ENCODE data around the gene MAP6. TPM values are rescaled to one million over a fixed set of nuclear protein-coding genes. Genes with fewer than 3 reads are reported as not detected.

MAP6 gene
- total RNA-seq, 2 donors from 2014 or later = 2.6 to 3.4 TPM

DNA sequence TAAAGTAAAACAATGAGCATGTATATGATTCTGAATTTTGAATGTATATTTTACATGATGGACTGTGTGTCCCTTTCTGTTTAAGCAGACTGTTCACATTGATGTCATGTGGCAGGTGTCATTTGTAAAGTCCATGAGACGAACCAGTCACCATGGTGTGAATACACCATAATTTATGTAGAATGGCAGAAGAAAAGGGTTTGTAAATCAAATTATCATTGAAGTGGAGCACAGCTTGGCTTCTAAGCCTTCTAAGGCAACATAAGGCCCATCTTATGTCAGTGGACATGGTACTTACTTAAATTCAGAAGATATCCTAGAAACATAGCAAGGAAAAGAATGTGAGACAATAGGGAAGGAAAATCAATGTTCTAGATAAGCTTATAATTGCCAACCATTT lies 4.4 kb downstream of the MAP6 start:
- intact Hi-C loops (cut with DNase I) = no loop called here
- H3K9me3 ChIP-seq = no peaks in the 10 kb centered on the region
- no peaks in the 10 kb centered on the region for H3K36me3 ChIP-seq (replicated peaks in 1 of 2; ENCODE audit: insufficient read depth in 1 of 2, low read depth in 2 of 2)
- ATAC-seq (no peak), DNase-seq (no peak)
- no peak for TF ChIP-seq POLR2A (IDR thresholded peaks at IDR 0.05)
- TF ChIP-seq, protein P1, sequence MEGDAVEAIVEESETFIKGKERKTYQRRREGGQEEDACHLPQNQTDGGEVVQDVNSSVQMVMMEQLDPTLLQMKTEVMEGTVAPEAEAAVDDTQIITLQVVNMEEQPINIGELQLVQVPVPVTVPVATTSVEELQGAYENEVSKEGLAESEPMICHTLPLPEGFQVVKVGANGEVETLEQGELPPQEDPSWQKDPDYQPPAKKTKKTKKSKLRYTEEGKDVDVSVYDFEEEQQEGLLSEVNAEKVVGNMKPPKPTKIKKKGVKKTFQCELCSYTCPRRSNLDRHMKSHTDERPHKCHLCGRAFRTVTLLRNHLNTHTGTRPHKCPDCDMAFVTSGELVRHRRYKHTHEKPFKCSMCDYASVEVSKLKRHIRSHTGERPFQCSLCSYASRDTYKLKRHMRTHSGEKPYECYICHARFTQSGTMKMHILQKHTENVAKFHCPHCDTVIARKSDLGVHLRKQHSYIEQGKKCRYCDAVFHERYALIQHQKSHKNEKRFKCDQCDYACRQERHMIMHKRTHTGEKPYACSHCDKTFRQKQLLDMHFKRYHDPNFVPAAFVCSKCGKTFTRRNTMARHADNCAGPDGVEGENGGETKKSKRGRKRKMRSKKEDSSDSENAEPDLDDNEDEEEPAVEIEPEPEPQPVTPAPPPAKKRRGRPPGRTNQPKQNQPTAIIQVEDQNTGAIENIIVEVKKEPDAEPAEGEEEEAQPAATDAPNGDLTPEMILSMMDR (IDR thresholded peaks at IDR 0.05) = no peak
- peaks cover 0 to 9% of the 10 kb centered on the region in 2 donors for H3K27me3 ChIP-seq
- H3K4me3 ChIP-seq = no peak overlapping the region
- H3K27ac ChIP-seq = no peak overlapping the region
- 92 to 100% methylated on average over 1 of the region's 1 CpG for WGBS, 2 donors
- H3K4me1 ChIP-seq = peaks cover 19% of the 10 kb centered on the region

DNA sequence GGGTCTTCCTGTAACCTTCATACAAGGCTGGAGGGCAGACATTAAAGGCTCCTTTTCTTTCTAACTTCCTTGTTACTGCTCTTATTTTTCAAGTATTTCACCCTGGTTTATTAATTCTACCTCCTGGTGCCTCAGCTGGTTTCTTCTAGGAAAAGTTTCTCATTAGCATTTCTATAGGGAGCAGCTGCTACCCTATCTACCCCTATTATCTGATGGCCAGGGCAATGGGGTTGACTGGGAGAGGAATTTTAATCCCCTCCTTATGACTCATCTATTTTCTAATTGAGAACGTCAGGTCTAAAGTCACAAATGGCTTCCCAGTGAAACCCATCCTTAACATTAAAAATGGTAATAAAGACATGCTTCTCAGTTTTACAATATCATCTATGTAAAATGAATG lies 5.0 kb downstream of the MAP6 start:
- intact Hi-C loops (cut with DNase I) = no loop called here
- H3K36me3 ChIP-seq (replicated peaks in 1 of 2; ENCODE audit: insufficient read depth in 1 of 2, low read depth in 2 of 2) = no peaks in the 10 kb centered on the region
- TF ChIP-seq, protein P1 (IDR thresholded peaks at IDR 0.05) = no peak
- peaks cover 0 to 3% of the 10 kb centered on the region in 2 donors for H3K27me3 ChIP-seq
- H3K4me3 ChIP-seq = no peak overlapping the region
- 83 to 88% methylated on average over 1 of the region's 1 CpG for WGBS, 2 donors
- ATAC-seq = no peak
- H3K27ac ChIP-seq = no peak overlapping the region
- H3K4me1 ChIP-seq = peaks cover 16% of the 10 kb centered on the region
- DNase-seq = no peak
- no peaks in the 10 kb centered on the region for H3K9me3 ChIP-seq

DNA sequence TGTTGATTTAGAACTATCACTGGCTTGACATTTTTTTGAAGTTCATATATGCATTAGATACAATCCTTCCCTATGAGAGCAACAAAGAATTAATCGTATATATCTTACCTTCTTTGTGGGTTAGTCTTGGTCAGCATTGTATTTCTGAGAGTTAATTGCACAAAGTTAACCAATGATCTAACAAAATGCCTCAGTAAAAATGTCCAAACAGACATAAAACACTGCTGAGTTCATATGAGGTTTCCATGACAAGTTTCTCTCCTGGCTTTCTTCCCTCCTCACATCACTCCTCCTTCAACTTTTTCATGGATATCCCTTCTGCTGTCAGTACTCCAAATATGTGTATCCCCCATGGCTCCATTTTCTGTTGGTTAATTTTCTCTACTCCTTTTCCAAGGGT lies 9.0 kb downstream of the MAP6 start:
- H3K4me1 ChIP-seq = no peaks in the 10 kb centered on the region
- intact Hi-C loops (cut with DNase I) = no loop called here
- DNase-seq = no peak
- 84 to 93% methylated on average over 1 of the region's 1 CpG for WGBS, 2 donors
- H3K4me3 ChIP-seq = no peak overlapping the region
- no peaks in the 10 kb centered on the region for H3K9me3 ChIP-seq
- TF ChIP-seq, protein P1 (IDR thresholded peaks at IDR 0.05) = no peak
- TF ChIP-seq POLR2A (IDR thresholded peaks at IDR 0.05) = no peak
- H3K27ac ChIP-seq = no peak overlapping the region
- H3K27me3 ChIP-seq = no peaks in the 10 kb centered on the region
- no peak for ATAC-seq
- no peaks in the 10 kb centered on the region for H3K36me3 ChIP-seq (replicated peaks in 1 of 2; ENCODE audit: insufficient read depth in 1 of 2, low read depth in 2 of 2)

DNA sequence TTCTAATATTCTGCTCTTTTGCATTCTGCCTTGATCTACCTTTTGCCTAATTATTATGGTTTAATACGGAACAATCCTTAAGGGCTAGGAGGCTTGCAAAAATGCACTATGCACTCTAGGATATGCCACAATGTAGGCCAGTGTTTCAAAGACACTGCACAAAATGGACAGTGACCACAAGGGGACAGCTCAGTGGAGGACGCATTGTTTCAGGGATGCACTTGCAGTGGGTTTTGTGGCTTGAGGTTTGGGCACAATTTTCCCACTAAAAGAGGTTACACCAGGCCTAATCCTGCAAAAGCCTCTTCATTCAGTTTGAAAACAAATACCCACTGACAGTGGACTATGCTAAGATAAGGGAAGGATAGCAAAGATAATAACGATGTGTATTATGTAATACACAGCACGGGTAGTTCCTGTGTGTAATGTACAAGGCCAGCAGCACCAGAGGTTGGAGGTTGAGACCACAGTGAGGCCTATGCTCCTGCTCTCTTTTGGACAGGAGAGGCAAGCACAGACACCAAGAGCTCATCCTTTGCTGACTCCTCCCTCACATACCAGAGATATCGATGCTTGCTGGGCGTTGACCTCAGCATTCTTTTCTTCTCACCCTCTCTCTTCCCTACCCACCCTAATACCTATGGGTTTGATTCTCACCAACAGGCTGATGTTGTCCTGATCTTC lies 12.7 kb downstream of the MAP6 start:
- intact Hi-C loops (cut with DNase I) = no loop called here
- Histone ChIP-seq H3K9me3 (no peaks in the 10 kb centered on the region), H3K27me3 (no peaks in the 10 kb centered on the region), H3K27ac (no peak overlapping the region), H3K36me3 (replicated peaks in 1 of 2; ENCODE audit: insufficient read depth in 1 of 2, low read depth in 2 of 2) (no peaks in the 10 kb centered on the region), H3K4me3 (no peak overlapping the region), H3K4me1 (no peaks in the 10 kb centered on the region)
- DNase-seq = no peak
- TF ChIP-seq POLR2A (IDR thresholded peaks at IDR 0.05) = no peak
- TF ChIP-seq, protein P1 (IDR thresholded peaks at IDR 0.05) = no peak
- 56 to 74% methylated on average over 6 of the region's 6 CpGs for WGBS, 2 donors
- ATAC-seq = no peak

DNA sequence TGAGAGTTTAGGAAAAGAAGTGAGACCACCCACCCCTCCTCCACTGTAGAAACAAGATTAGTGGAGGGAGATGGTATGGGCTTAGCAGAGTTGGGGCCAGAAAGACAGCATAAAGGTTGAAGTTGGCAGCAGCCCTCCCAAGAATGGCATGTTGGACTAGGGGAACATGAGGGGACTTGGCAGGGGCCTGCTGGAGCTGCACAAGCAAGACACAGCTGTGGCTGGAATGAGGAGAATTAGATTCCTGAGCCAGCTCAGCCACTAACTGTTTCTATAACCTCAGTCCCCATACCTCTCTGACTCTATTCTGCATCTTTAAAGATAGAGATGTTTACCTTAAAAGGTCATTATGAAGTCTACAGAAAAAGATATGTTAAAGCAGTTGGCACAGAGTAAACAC lies 13.2 kb downstream of the MAP6 start:
- no peaks in the 10 kb centered on the region for H3K9me3 ChIP-seq
- TF ChIP-seq, protein P1 (IDR thresholded peaks at IDR 0.05) = no peak
- no peak for TF ChIP-seq POLR2A (IDR thresholded peaks at IDR 0.05)
- H3K27ac ChIP-seq = no peak overlapping the region
- no peaks in the 10 kb centered on the region for H3K4me1 ChIP-seq
- H3K4me3 ChIP-seq = no peak overlapping the region
- no peaks in the 10 kb centered on the region for H3K27me3 ChIP-seq
- DNase-seq = no peak
- intact Hi-C loops (cut with DNase I) = no loop called here
- no peak for ATAC-seq
- H3K36me3 ChIP-seq (replicated peaks in 1 of 2; ENCODE audit: insufficient read depth in 1 of 2, low read depth in 2 of 2) = no peaks in the 10 kb centered on the region
